Activated CD4-positive, alpha-beta T cell treated with anti-CD3 and anti-CD28 coated beads, Interleukin-2, amount 50 U/mL, for 16 hours (primary cell): Measurements from ENCODE around the gene DSG3.
A peak's percentile ranks its signal among the peaks of the same experiment; 100 is the strongest.

Source experiments
- DNase-seq: peaks from one replicate; pipeline ENCODE4 v3.0.0-alpha.2; 2020

The DSG3 gene

GRCh38 chr18:31447530-31448191, at the start of gene DSG3:
Gene DSG3 (plus strand): TSS chr18:31447741. CDS start chr18:31447878, 137 bp downstream.
- DNase-seq: no peak

GRCh38 chr18:31398191-31398590, 49.4 kb upstream of the DSG3 start:
- DNase-seq: no peak

- DNase-seq: no peak
These were observed 48.1 kb upstream of the DSG3 start for GRCh38 chr18:31399306-31400032.

GRCh38 chr18:31401156-31402025, 46.1 kb upstream of the DSG3 start:
- no peak for DNase-seq

GRCh38 chr18:31402026-31402373, 45.5 kb upstream of the DSG3 start:
- no peak for DNase-seq

GRCh38 chr18:31403409-31403808, 44.1 kb upstream of the DSG3 start:
- no peak for DNase-seq

GRCh38 chr18:31407649-31408048, 39.9 kb upstream of the DSG3 start:
- DNase-seq: no peak

GRCh38 chr18:31409276-31409675, 38.3 kb upstream of the DSG3 start:
- no peak for DNase-seq

GRCh38 chr18:31410716-31411483, 36.6 kb upstream of the DSG3 start:
- DNase-seq: no peak

GRCh38 chr18:31413137-31413536, 34.4 kb upstream of the DSG3 start:
- no peak for DNase-seq

- no peak for DNase-seq
These were observed 29.7 kb upstream of the DSG3 start for GRCh38 chr18:31417850-31418249.

- DNase-seq: no peak
These were observed 28.0 kb upstream of the DSG3 start for GRCh38 chr18:31419457-31419932.

- no peak for DNase-seq
These were observed 27.5 kb upstream of the DSG3 start for GRCh38 chr18:31420032-31420431.

- DNase-seq: no peak
These were observed 27.0 kb upstream of the DSG3 start for GRCh38 chr18:31420524-31420923.

- peak; percentile 8 for DNase-seq
These were observed 23.1 kb upstream of the DSG3 start for GRCh38 chr18:31424383-31424988.

GRCh38 chr18:31426021-31426420, 21.5 kb upstream of the DSG3 start:
- no peak for DNase-seq

- DNase-seq: no peak
These were observed 20.6 kb upstream of the DSG3 start for GRCh38 chr18:31426871-31427406.

- DNase-seq: no peak
These were observed 19.3 kb upstream of the DSG3 start for GRCh38 chr18:31428211-31428610.

- no peak for DNase-seq
These were observed 17.9 kb upstream of the DSG3 start for GRCh38 chr18:31429623-31430022.

GRCh38 chr18:31430072-31430471, 17.5 kb upstream of the DSG3 start:
- no peak for DNase-seq

- no peak for DNase-seq
These were observed 17.0 kb upstream of the DSG3 start for GRCh38 chr18:31430554-31430953.

GRCh38 chr18:31432316-31432715, 15.2 kb upstream of the DSG3 start:
- no peak for DNase-seq
